ENCODE data around the gene CELA2A.

DNA sequence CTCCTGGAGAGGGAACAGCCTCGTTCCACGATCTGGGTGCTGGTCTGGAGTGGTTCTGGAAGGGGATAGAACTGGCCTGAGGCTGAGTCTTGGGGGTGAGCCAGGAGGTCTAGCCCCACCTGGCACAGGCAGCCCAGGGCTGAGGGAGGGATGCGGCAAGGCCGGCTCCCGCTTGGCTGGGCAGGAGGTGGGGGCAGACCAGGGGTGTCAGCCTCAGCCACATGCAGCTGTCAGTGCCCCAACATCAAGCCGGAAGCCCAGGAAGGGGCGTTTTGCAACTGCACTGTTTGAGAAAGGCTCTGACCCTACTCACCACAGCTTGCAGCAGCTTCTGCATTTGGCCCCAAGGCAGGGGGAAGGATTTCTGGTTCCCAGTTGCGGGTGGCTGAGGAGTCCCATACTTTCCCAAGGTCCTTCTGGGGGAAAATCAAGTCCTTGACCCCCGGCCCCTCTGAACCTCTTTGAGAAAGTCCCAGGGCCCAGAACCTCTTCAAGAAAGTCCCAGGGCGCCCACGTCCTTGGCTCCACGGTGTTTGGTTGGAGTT, 44.9 kb upstream of the CELA2A start:
- TF ChIP-seq POLR2AphosphoS5 (IDR thresholded peaks at IDR 0.05), result peak; percentile 42 to 66
- TF ChIP-seq, protein P1, sequence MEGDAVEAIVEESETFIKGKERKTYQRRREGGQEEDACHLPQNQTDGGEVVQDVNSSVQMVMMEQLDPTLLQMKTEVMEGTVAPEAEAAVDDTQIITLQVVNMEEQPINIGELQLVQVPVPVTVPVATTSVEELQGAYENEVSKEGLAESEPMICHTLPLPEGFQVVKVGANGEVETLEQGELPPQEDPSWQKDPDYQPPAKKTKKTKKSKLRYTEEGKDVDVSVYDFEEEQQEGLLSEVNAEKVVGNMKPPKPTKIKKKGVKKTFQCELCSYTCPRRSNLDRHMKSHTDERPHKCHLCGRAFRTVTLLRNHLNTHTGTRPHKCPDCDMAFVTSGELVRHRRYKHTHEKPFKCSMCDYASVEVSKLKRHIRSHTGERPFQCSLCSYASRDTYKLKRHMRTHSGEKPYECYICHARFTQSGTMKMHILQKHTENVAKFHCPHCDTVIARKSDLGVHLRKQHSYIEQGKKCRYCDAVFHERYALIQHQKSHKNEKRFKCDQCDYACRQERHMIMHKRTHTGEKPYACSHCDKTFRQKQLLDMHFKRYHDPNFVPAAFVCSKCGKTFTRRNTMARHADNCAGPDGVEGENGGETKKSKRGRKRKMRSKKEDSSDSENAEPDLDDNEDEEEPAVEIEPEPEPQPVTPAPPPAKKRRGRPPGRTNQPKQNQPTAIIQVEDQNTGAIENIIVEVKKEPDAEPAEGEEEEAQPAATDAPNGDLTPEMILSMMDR (IDR thresholded peaks at IDR 0.05), result no peak

Measured in upper lobe of left lung (tissue), 4 donors.